ENCODE measurements around the gene TXNRD1.
"Not testable (repeated sequence)": the region's sequence is repeated elsewhere in the genome, so short reads cannot be mapped to it uniquely, and the experiment has no call there.

The TXNRD1 gene

DNA sequence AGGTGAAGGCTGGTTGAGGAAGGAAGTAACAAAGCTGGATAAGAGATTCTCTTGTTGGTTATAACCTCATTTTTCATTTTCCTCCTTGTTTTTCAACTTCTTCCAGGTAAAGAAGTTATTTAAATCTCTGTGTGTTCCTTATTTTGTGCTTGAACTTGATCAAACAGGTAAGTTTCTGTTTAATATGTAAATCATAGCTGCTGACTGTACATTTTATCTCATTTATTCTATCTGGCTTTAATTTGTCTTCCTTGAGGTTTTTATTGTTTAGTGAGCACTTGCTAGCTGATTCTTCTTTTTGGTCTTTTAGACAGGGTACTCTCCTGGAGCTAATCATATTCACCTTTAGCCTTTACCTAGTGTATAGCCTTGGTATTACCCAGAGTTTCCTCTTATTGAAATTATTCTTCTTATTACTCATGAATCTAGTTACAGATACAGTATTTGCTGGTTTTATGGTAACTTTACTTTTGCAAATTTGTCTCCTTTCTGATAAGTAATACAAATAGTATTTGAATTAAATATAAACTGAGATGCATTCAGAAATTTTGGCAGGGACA lies 42.4 kb downstream of the TXNRD1 start:
- H3K4me3 Mint-ChIP-seq, result no peak overlapping the region
- no peaks in the 10 kb centered on the region for H3K36me3 Mint-ChIP-seq (ENCODE audit: low read depth)
- TF ChIP-seq, protein P1, sequence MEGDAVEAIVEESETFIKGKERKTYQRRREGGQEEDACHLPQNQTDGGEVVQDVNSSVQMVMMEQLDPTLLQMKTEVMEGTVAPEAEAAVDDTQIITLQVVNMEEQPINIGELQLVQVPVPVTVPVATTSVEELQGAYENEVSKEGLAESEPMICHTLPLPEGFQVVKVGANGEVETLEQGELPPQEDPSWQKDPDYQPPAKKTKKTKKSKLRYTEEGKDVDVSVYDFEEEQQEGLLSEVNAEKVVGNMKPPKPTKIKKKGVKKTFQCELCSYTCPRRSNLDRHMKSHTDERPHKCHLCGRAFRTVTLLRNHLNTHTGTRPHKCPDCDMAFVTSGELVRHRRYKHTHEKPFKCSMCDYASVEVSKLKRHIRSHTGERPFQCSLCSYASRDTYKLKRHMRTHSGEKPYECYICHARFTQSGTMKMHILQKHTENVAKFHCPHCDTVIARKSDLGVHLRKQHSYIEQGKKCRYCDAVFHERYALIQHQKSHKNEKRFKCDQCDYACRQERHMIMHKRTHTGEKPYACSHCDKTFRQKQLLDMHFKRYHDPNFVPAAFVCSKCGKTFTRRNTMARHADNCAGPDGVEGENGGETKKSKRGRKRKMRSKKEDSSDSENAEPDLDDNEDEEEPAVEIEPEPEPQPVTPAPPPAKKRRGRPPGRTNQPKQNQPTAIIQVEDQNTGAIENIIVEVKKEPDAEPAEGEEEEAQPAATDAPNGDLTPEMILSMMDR (IDR thresholded peaks at IDR 0.05; ENCODE audit: unreplicated experiment in 3 of 3), result no peak
- H3K4me1 Mint-ChIP-seq, result no peaks in the 10 kb centered on the region
- H3K9me3 Mint-ChIP-seq, result no peaks in the 10 kb centered on the region
- no peak overlapping the region for H3K27ac Mint-ChIP-seq
- no peaks in the 10 kb centered on the region for H3K27me3 Mint-ChIP-seq (ENCODE audit: low read depth)

DNA sequence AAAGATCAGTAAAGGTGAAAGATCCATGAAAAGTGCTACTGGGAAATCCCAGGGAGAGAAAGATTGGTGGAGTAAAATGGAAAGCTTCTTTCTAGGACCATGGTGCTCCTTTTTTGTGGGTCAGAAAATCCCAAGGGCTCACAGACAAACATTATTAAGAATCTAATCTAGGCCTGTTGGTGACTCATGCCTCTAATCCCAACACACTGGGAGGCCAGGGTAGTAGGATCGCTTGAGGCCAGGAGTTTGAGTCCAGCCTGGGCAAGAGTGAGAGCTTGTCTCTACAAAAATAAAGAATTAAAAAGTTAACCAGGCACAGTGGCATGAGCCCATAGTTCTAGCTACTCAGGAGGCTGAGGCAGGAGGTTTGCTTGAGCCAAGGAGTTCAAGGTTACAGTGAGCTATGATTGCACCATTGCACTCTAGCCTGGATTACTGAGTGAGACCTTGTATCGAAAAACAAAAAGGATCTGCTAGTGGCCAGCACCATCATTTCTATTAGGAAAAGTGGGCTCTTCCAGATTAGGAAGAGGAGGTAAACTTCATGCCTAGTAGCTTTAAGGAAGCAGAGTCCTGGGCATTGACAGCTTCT lies 43.0 kb downstream of the TXNRD1 start:
- TF ChIP-seq, protein P1 (IDR thresholded peaks at IDR 0.05; ENCODE audit: unreplicated experiment in 3 of 3), result no peak
- Mint-ChIP-seq H3K9me3 (no peaks in the 10 kb centered on the region), H3K4me3 (no peak overlapping the region), H3K27ac (no peak overlapping the region), H3K4me1 (no peaks in the 10 kb centered on the region), H3K36me3 (ENCODE audit: low read depth) (no peaks in the 10 kb centered on the region), H3K27me3 (ENCODE audit: low read depth) (no peaks in the 10 kb centered on the region)

DNA sequence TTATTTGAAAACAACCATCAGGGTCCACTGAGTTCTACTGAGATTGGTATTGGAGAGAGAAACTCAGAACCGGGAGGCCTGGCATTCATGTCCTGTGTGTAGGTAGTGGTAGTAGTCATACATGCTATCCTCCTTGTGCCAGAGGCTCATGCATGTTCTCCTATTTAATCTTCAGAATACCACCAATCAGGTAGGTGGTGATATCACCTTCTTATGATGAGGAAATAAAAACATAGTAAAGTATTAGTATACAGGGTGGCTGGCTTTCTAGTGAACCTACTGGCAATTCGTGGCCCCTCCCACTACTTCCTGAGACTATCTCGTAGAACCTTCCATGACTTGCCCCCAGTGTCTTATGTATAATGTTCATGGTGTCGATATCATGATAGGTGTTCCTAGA lies 47.4 kb downstream of the TXNRD1 start:
- peaks cover 4% of the 10 kb centered on the region for H3K4me1 Mint-ChIP-seq
- no peaks in the 10 kb centered on the region for H3K9me3 Mint-ChIP-seq
- H3K36me3 Mint-ChIP-seq (ENCODE audit: low read depth), result no peaks in the 10 kb centered on the region
- no peak overlapping the region for H3K27ac Mint-ChIP-seq
- no peaks in the 10 kb centered on the region for H3K27me3 Mint-ChIP-seq (ENCODE audit: low read depth)
- no peak overlapping the region for H3K4me3 Mint-ChIP-seq
- TF ChIP-seq, protein P1 (IDR thresholded peaks at IDR 0.05; ENCODE audit: unreplicated experiment in 3 of 3), result no peak

DNA sequence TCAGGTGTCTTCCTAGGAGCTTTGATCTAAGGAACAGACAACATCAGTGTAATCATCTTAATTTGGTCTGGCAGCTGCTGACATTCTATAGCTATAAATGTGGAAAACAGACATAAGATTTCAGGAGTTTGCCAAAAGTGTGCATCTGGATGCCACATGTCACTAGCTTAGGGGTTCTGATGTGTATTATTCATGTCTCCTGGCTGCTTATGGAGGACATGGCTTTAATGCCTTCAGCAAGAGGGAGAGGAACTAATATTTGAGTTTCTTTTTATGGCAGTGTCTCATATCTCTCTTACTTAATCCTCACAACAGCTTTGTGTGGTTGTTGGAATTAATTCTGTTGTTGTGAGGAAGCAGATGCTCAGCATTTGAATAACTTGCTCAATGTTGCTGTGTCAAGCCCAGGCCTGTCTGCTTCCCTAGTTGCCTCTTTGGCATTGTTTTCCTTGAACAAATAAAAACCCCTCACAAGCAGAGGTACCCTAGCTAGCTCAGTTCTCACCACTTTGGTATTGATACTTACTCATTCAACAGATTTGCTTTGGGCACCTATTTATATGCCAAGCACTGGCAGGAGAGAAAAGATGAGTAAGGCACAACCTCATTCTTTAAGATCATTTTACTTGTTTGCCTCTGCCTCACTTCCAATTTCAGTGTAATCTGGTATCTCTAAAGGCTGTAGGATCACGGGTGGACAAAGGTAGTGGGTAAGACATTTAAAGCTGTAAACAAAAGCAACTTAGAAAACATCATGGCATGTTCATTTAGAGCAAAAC lies 48.2 kb downstream of the TXNRD1 start:
- no peaks in the 10 kb centered on the region for H3K36me3 Mint-ChIP-seq (ENCODE audit: low read depth)
- H3K9me3 Mint-ChIP-seq, result no peaks in the 10 kb centered on the region
- H3K4me1 Mint-ChIP-seq, result peaks cover 4% of the 10 kb centered on the region
- H3K27ac Mint-ChIP-seq, result no peak overlapping the region
- no peak overlapping the region for H3K4me3 Mint-ChIP-seq
- peaks cover 3% of the 10 kb centered on the region for H3K27me3 Mint-ChIP-seq (ENCODE audit: low read depth)
- TF ChIP-seq, protein P1 (IDR thresholded peaks at IDR 0.05; ENCODE audit: unreplicated experiment in 3 of 3), result no peak

DNA sequence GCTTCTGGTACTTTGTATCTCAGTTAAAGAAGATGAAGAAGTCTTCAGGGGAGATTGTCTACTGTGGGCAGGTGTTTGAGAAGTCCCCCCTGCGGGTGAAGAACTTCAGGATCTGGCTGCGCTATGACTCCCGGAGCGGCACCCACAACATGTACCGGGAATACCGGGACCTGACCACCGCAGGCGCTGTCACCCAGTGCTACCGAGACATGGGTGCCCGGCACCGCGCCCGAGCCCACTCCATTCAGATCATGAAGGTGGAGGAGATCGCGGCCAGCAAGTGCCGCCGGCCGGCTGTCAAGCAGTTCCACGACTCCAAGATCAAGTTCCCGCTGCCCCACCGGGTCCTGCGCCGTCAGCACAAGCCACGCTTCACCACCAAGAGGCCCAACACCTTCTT lies 49.9 kb downstream of the TXNRD1 start:
- H3K27me3 Mint-ChIP-seq (ENCODE audit: low read depth); H3K9me3 Mint-ChIP-seq; H3K4me1 Mint-ChIP-seq; H3K27ac Mint-ChIP-seq; H3K4me3 Mint-ChIP-seq; H3K36me3 Mint-ChIP-seq (ENCODE audit: low read depth): not testable (repeated sequence)

GRCh38 chr12:104272938-104273337 lies 57.4 kb downstream of the TXNRD1 start:
- Mint-ChIP-seq H3K27ac (no peak overlapping the region), H3K4me3 (no peak overlapping the region), H3K4me1 (no peaks in the 10 kb centered on the region), H3K27me3 (ENCODE audit: low read depth) (peaks cover 3% of the 10 kb centered on the region), H3K9me3 (peaks cover 3% of the 10 kb centered on the region), H3K36me3 (ENCODE audit: low read depth) (no peaks in the 10 kb centered on the region)
- TF ChIP-seq, protein P1 (IDR thresholded peaks at IDR 0.05; ENCODE audit: unreplicated experiment in 3 of 3), result no peak
